CD14-positive monocyte (primary cell): ENCODE results near the gene VAMP4. TPM values are rescaled to one million over a fixed set of nuclear protein-coding genes. Genes with fewer than 3 reads are reported as not detected.
"Not testable (repeated sequence)": the region's sequence is repeated elsewhere in the genome, so short reads cannot be mapped to it uniquely, and the experiment has no call there.

Source experiments
- DNase-seq, 3 donors: peaks; one replicate each; pipeline ENCODE4 v3.0.0-alpha.2; 2011 to 2022
- H2AFZ ChIP-seq: 2 replicates; pipeline ENCODE4 v1.6.0; 2012; ENCODE audit warnings: mild to moderate bottlenecking, low read depth, low read length, inconsistent platforms; ENCODE audit not compliant: insufficient read depth, poor library complexity, severe bottlenecking
- H3K27ac ChIP-seq, 2 donors: 1 replicate in 1 of 2; 2 replicates in 1 of 2; pipeline ENCODE4 v1.5.1; 2012 to 2013; ENCODE audit warnings: low read length in 2 of 2, control low read depth in 1 of 2, inconsistent platforms in 1 of 2, low read depth in 1 of 2, mild to moderate bottlenecking in 1 of 2
- H3K27me3 ChIP-seq, 2 donors: one replicate each; pipeline versions ENCODE4 v1.6.0 to v1.6.1; 2011 to 2013; ENCODE audit warnings: low read length in 2 of 2; ENCODE audit not compliant: control insufficient read depth in 2 of 2, insufficient read depth in 2 of 2
- H3K36me3 ChIP-seq, 2 donors: replicated peaks in 1 of 2; 1 replicate in 1 of 2; 2 replicates in 1 of 2; pipeline versions ENCODE4 v1.5.1 to v1.6.1; 2012 to 2013; ENCODE audit warnings: low read length in 2 of 2, control low read depth in 1 of 2, inconsistent platforms in 1 of 2, mild to moderate bottlenecking in 1 of 2; ENCODE audit not compliant: insufficient read depth in 2 of 2, control insufficient read depth in 1 of 2
- H3K4me1 ChIP-seq, 2 donors: 1 replicate in 1 of 2; 2 replicates in 1 of 2; pipeline versions ENCODE4 v1.5.1 to v1.6.1; 2012 to 2013; ENCODE audit warnings: low read length in 2 of 2, control low read depth in 1 of 2, inconsistent platforms in 1 of 2, mild to moderate bottlenecking in 1 of 2, moderate library complexity in 1 of 2; ENCODE audit not compliant: insufficient read depth in 2 of 2, control insufficient read depth in 1 of 2
- H3K4me2 ChIP-seq: replicated peaks from 2 replicates; pipeline ENCODE3; 2012; ENCODE audit warnings: low read length, moderate library complexity, mild to moderate bottlenecking; ENCODE audit not compliant: poor library complexity, severe bottlenecking; ENCODE audit errors: extremely low read depth
- H3K4me3 ChIP-seq, 3 experiments: fragments of 200-600 bp in 1 of 3; sonication (generic) in 1 of 3; replicated peaks in 1 of 3; 1 replicate in 2 of 3; 2 replicates in 1 of 3; pipeline ENCODE4 v1.5.1; 2011 to 2013; ENCODE audit warnings: low read length in 3 of 3, mild to moderate bottlenecking in 3 of 3, control low read depth in 2 of 3, low read depth in 2 of 3, inconsistent platforms in 1 of 3, moderate library complexity in 1 of 3
- H3K79me2 ChIP-seq: 2 replicates; pipeline ENCODE4 v1.6.0; 2012; ENCODE audit warnings: mild to moderate bottlenecking, control low read depth, inconsistent platforms, low read length, moderate library complexity; ENCODE audit not compliant: insufficient read depth
- H3K9ac ChIP-seq: 2 replicates; pipeline ENCODE4 v1.6.0; 2017; ENCODE audit warnings: low read length, mild to moderate bottlenecking; ENCODE audit not compliant: insufficient read depth, poor library complexity, severe bottlenecking
- H3K9me3 ChIP-seq, 2 donors: replicated peaks in 1 of 2; 1 replicate in 1 of 2; 2 replicates in 1 of 2; pipeline versions ENCODE4 v1.5.1 to v1.6.1; 2012 to 2013; ENCODE audit warnings: low read length in 2 of 2, control low read depth in 1 of 2; ENCODE audit not compliant: control insufficient read depth in 1 of 2, insufficient read depth in 1 of 2
- H4K20me1 ChIP-seq: 2 replicates; pipeline ENCODE4 v1.6.0; 2012; ENCODE audit warnings: mild to moderate bottlenecking, low read length, control low read depth, moderate library complexity; ENCODE audit not compliant: insufficient read depth
- H3K27ac Mint-ChIP-seq, 7 donors: one replicate each; pipeline ENCODE4 v1.8.0; 2020; ENCODE audit warnings: mild to moderate bottlenecking in 7 of 7, mixed read lengths in 7 of 7, moderate library complexity in 6 of 7, inconsistent platforms in 2 of 7
- H3K27me3 Mint-ChIP-seq, 3 donors: one replicate each; pipeline ENCODE4 v1.8.0; 2021 to 2022; ENCODE audit warnings: low read depth in 3 of 3, mild to moderate bottlenecking in 3 of 3, mixed read lengths in 3 of 3, moderate library complexity in 3 of 3, inconsistent platforms in 1 of 3
- H3K36me3 Mint-ChIP-seq, 2 donors: one replicate each; pipeline ENCODE4 v1.8.0; 2020; ENCODE audit warnings: mixed read lengths in 2 of 2, inconsistent platforms in 1 of 2, mild to moderate bottlenecking in 1 of 2
- H3K4me1 Mint-ChIP-seq: one replicate; pipeline ENCODE4 v1.8.0; 2020; ENCODE audit warnings: mild to moderate bottlenecking, mixed read lengths
- H3K4me3 Mint-ChIP-seq, 2 donors: one replicate each; pipeline ENCODE4 v1.8.0; 2020; ENCODE audit warnings: mild to moderate bottlenecking in 2 of 2, mixed read lengths in 2 of 2, moderate library complexity in 1 of 2
- H3K9me3 Mint-ChIP-seq, 7 donors: one replicate each; pipeline ENCODE4 v1.8.0; 2020 to 2022; ENCODE audit warnings: mixed read lengths in 7 of 7, mild to moderate bottlenecking in 6 of 7, moderate library complexity in 6 of 7, inconsistent platforms in 2 of 7
- CTCF ChIP-seq: fragments of 200-600 bp; IDR thresholded peaks from one replicate; pipeline ENCODE4 v1.8.0; 2022; ENCODE audit warnings: antibody characterized with exemption, mild to moderate bottlenecking
- WGBS: methylation state at CpG from one replicate; pipeline ENCODE4 v1.1.5; 2013; ENCODE audit warnings: missing lambda C conversion rate; ENCODE audit not compliant: insufficient coverage; 5-methylcytosine and 5-hydroxymethylcytosine counted together
- intact Hi-C, 2 donors: fragments of 100-400 bp; cut with micrococcal nuclease; formaldehyde crosslinking; loops; one replicate each; pipeline versions ENCODE4 v1.15.0 to v1.15.1; 2023
- polyA plus RNA-seq, 3 donors: library from polyadenylated mRNA; depleted of rRNA in 1 of 3; unstranded in 2 of 3; stranded (reverse) in 1 of 3; fragments of 300-500 nt in 2 of 3; fragments of >200 nt in 1 of 3; fragmentation: Illumina TruSeq in 2 of 3; gene quantifications; 1 replicate in 2 of 3; 2 replicates in 1 of 3; pipeline ENCODE4 v1.2.3, GENCODE V29; 2012 to 2021

VAMP4 gene
- polyA plus RNA-seq, 3 donors: 13.3 to 19.5 (median 18.8) TPM

GRCh38 chr1:171727778-171728177 is 14.1 kb downstream of the VAMP4 start:
- no peak overlapping the region for H3K4me2 ChIP-seq
- H3K27ac ChIP-seq: no peak overlapping the region
- Mint-ChIP-seq H3K27ac (no peak overlapping the region), H3K4me1 (peaks cover 4% of the 10 kb centered on the region), H3K27me3 (no peaks in the 10 kb centered on the region), H3K9me3 (peaks cover 7 to 25% (median 14%) of the 10 kb centered on the region in 7 donors), H3K36me3 (peaks cover 70 to 91% of the 10 kb centered on the region in 2 donors), H3K4me3 (no peak overlapping the region)
- intact Hi-C loops: no loop called here
- H3K9me3 ChIP-seq: peaks cover 11 to 12% of the 10 kb centered on the region in 2 donors
- peaks cover 24 to 62% of the 10 kb centered on the region in 2 donors for H3K36me3 ChIP-seq
- 100% methylated on average over 1 of the region's 3 CpGs for WGBS
- no peak overlapping the region for H2AFZ ChIP-seq
- H3K27me3 ChIP-seq: no peaks in the 10 kb centered on the region
- no peak overlapping the region for H3K9ac ChIP-seq
- no peak for DNase-seq
- peaks cover 9% of the 10 kb centered on the region for H4K20me1 ChIP-seq
- no peaks in the 10 kb centered on the region for H3K4me1 ChIP-seq
- no peak overlapping the region for H3K4me3 ChIP-seq
- H3K79me2 ChIP-seq: peaks cover 16% of the 10 kb centered on the region
- no peak for TF ChIP-seq CTCF

DNA sequence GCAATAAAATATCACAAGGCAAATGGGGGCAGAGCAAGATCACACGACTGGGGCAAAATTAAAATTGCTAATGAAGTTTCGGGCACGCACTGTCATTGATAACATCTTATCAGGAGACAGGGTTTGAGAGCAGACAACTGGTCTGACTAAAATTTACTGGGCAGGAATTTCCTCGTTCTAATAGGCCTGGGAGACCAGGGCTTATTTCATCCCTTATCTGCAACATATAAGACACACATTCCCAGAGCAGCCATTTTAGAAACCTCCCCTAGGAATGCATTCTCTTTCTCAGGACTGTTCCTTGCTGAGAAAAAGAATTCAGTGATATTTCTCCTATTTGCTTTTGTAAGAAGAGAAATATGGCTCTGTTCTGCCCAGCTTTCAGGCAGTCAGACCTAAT is 18.7 kb downstream of the VAMP4 start:
- H3K4me3 Mint-ChIP-seq, H2AFZ ChIP-seq, intact Hi-C loops, H3K4me1 Mint-ChIP-seq, H3K27me3 Mint-ChIP-seq, H3K4me3 ChIP-seq, H4K20me1 ChIP-seq, DNase-seq, H3K4me1 ChIP-seq, H3K4me2 ChIP-seq, H3K27me3 ChIP-seq, H3K9ac ChIP-seq, H3K27ac ChIP-seq: not testable (repeated sequence)
- peaks cover 16% of the 10 kb centered on the region for H3K79me2 ChIP-seq
- Mint-ChIP-seq H3K9me3 (peaks cover 10 to 33% (median 22%) of the 10 kb centered on the region in 7 donors), H3K36me3 (peaks cover 61 to 66% of the 10 kb centered on the region in 2 donors), H3K27ac (peak overlapping the region in 1 of 7 donors; percentile 5)
- peaks cover 13 to 15% of the 10 kb centered on the region in 2 donors for H3K9me3 ChIP-seq
- 86% methylated on average over 4 of the region's 4 CpGs for WGBS
- peaks cover 15 to 53% of the 10 kb centered on the region in 2 donors for H3K36me3 ChIP-seq
